HG03457 (cell line): ENCODE data around the gene EFNA5.

Experiments
- ATAC-seq: cut with Tn5 transposase; IDR thresholded peaks from one replicate; pipeline ENCODE4 v1.9.1; 2021; ENCODE audit warnings: moderate number of reproducible peaks; ENCODE audit not compliant: unreplicated experiment

Gene EFNA5

DNA sequence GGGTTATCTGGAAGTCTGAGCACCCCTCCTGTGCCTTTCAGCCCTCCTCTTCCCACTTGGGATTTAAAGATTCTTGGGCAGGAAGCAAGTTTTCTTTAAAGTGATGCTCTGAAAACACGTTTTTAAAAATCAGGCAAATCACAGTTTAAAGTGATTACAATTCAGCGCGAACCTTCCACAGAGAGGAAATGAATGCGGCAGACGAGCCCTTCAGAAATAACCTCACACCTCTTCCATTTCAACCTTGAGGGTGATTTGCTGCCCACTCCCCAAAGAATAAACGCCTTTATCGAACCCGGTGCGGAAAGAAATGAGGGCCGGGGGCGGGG is 2.3 kb upstream of the EFNA5 start:
- no peak for ATAC-seq

DNA sequence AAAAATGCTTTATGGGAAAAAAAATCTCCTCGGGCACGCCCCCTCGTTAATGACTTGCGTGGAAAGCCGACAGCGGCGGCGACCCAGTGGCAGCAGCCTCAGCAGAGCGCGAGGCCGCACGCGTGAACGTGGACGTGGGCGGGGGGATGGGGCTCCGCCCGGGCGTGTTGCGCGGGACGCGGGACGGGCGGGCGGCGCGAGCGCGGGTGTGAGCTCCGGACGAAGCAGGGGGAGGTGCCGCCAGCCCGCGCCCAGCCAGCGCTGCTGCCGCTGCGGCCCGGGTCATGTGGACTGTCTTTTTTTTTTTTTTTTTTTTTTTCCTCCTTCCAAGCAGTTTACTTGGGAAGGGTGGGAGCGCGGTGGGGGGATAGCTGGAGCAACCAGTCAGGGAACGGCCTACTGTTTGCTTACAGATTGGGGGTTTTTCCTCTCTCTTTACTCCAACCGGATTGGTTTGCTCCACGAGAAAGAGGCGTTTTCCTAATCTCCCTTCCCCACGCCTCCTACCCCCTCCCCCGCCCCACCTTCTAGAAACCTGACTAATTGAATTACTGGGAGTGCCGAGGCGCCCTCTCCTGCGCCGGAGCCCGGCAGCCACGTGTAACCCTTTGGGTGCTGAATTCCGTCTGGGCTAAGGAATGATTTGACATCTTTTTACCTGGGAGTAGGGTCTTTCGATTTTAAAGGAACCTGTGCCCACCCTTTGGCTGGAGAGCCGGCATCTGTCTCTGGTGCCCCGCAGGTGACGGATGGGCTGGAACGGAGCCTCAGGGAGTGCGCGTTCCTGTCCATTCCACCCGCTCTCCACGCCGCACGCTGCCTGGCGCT is 1.7 kb upstream of the EFNA5 start:
- no peak for ATAC-seq

GRCh38 chr5:107671742-107672210 is 1.0 kb upstream of the EFNA5 start:
- ATAC-seq = no peak

DNA sequence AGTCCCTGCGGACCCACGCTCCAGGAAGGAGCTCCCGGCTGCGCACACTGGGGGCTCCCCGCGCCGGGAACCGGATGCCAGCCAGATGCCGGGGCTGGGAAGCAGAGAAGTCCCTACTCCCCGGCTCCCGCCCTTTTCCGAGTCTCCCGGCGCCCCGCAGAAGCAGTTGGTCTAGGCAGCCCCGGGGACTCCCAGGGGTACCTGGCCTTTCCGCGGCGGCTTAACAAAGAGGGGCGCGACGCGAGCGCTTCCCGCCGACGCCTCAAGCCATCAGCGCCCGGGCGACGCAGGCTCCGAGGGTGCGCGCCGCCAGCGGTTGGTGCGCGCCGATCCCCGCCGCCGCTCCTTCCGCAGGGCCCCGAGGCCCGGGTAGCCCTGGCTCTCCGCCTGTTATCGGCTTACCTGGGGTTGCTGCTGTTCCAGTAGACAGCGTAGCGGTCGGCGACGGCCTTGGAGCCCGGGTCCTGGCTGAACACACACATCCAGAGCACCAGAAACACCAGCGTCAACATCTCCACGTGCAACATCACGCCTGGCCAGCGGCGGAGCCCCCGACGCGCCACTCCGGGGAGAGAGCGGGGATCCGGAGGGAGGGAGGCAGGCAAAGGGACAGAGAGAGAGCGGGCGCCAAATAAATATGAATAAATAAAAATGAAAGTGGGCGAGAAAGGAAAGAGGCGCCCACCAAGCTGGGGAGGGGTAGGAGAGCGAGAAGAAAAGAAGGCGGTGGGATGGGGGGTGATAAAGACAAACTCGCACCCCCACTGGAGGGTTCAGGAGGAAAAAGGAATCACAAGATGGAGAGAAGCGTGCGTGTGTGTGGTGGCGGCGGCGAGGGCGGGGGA is 428 bp downstream of the EFNA5 start:
- no peak for ATAC-seq

DNA sequence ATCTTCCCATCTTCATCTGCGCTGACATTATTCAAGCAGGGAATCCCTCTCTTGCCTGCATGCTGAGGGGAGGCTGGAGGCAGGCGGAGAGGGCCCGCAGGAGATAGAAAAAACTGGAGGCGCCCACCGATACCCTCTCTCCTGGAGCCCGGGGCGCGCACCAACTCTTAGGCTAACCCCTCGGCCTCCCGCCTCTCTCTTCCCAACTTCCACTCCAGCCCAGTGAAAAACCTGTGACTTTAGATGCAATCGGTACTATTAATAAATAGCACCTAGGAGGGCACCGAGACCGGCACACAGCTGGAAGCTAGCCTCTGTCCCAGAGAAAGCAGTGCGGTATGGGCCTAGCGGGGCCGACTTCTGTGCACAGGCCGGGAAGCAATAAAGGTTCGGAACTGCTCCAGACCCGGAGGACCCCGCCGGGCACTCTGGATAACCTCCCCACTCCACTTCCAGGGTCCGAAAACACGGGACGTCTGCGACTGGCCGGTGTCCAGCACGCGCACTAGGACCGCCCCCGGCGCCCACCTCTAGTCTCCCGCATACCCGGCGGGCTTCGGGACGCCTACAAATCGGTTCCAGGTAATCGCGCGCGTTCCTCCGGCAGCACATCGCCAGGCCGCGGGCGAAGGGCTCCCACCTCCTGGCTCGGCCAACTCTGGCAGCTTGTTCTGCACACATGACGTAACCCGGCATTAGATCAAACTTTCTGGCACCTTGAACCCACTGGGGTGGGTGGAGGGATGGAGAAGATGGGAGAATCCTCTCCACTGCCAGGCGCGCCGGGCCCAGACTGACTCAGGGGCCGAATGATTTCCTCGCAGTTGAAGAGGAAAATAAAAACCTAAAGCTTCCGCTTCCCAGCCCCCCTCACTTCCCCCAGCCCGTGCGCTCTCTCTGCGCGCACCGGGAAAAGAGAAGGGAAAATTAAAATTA is 1.4 kb downstream of the EFNA5 start:
- no peak for ATAC-seq

DNA sequence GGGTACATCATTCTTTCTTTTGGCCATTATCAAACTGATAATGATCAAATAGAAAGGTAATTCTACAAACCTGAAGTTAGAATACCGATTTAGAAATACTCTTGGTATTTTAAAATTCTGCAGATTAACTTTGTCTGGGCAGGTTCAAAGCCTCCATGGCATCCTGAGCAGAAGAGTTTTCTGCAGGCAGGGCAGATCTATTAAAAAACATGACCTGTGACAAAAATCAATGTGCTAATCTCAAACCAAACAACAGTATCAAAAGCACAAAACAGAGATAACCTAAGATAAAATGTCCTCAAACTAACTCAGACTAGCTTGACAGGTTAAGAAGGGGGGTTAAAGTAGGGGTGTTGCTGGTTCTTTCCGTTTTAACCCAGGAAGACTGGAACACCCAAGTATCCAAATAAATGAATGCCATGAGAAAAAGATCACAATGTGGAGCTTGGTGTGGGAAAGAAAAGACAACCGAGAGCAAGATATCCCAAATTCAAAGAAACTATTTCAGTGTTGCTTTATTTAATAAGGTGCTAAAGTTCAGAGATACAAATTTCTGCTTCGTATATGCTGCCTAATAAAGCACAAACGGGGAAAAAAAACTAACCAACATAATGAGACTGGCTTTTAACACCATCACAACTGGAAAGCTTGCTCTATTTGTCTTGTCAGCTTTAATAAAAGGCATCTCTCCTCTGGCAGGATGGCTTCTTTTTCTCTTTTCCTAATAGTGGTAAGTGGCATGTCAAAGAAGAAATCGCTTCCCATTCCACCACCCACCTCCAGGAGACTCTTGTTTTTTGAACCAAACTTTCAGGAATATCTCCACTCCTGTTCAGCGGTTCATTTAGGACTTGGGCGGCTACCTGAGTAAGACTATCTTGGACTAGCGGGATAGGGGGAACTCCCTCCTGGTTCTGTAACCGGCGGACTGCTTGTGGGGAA is 2.3 kb downstream of the EFNA5 start:
- ATAC-seq = no peak

- no peak for ATAC-seq
These were observed 4.6 kb downstream of the EFNA5 start for GRCh38 chr5:107666051-107666655.

DNA sequence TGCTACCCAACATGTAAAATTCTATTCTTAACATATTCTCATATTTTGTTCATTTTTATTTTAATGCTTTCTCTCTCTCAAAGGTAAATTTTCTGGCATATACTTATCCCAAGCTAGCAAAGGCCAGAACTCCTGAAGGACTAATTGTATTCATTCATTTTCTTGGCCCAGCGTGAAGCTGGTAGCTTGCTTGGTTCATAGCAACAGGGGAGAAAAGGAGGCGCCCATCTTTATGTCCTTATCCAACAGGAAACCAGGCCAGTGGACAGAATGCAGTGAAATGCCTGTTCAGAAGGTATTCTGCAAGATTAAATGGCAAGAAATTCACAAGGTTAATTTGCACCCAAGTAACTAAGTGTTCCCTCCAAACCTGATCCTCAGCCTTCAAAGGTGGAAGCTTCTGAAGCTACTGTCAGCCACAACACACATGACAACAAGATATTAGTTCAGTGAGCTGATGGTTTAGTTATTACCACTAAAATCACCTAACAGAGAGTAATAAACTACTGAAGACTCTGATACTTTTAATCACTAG is 5.6 kb downstream of the EFNA5 start:
- no peak for ATAC-seq

GRCh38 chr5:107663697-107664096 is 7.0 kb downstream of the EFNA5 start:
- no peak for ATAC-seq

DNA sequence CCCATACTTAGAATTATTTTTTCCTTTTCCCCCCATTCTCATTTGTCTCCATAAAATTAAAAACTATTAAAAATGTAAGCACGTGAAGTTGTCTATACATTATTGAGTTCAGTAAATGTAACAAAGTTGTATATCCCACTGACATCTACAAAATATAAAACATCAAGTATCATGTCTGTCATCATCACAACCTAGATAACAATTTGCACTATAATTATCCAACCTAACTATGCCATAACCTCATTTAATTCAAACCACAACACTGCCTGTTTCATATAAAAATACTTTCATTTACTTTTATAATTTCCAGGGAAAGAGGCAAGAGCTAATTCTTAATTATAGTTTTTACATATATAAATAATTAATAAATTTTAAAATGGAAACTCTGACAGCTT is 9.1 kb downstream of the EFNA5 start:
- ATAC-seq = no peak

DNA sequence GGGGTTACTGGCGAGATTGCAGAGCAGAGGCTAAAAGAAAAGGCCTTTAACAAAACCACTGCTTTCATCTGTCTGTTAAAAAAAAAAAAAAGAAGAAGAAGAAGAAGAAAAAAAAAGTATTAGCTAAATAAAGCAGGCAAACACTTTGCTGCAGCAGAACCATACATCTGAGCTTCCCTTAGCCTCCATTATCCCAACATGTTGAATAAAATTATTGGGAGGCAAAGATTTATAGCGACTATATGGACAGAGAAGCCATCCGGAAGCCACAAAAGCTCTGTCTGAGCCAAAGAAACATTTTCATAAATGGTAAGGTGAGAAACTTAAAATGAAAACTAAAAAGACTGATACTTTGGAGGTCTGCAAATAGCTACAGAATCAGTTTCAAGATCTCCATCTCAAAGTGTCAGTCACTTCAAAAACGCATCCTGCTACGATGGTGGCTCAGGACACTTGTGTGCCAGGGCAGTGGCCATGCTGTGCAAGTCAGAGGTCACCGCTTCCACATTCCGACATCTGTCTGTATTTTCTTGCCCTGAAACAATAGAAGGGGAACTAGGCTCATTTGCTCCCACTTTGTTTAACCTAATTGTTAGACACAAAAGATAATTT is 9.6 kb downstream of the EFNA5 start:
- ATAC-seq = no peak

- ATAC-seq = no peak
These were observed 12.2 kb downstream of the EFNA5 start for GRCh38 chr5:107658528-107658927.

- ATAC-seq = no peak
These were observed 14.9 kb downstream of the EFNA5 start for GRCh38 chr5:107655831-107656230.

GRCh38 chr5:107654827-107655226 is 15.9 kb downstream of the EFNA5 start:
- no peak for ATAC-seq

GRCh38 chr5:107653685-107654084 is 17.1 kb downstream of the EFNA5 start:
- ATAC-seq = no peak

- ATAC-seq = no peak
These were observed 17.7 kb downstream of the EFNA5 start for GRCh38 chr5:107652839-107653607.

DNA sequence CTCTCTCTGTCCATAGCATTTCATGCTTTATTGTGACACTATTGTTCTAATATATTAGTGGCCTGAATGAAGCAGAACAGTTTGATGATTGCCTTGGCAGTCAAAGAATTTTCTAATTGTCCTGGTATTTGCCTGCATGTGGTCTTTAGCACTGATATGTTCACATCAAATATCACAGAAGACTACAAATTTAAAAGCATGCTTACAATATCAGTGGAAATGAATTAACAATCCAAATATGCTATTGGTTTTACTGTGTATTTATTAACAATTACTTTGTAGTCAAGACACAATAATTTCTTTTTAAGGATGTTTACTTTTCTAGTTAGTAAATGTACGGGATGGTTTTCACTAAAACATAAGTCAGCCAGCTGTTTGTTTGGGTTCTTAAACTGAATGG is 18.3 kb downstream of the EFNA5 start:
- ATAC-seq = no peak

DNA sequence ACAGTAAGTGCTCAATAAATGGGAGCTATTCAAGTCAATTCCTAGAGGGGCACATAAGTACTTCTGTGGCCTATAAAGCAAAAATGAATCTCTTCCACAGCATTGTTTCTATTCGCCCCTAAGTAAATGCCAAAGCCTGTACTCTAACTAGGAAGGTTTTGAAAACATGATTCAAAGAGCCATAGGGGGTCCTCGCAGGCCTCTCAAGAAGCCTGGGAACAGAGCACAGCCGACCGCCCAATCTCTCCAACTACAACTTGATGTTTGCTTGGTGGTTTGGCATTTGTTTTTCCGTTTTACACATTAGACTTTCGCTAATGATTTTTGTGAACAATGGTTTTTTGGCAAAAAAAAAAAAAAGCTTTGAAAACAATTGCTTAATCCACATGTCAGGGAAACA is 19.4 kb downstream of the EFNA5 start:
- no peak for ATAC-seq
